OCI-LY1 (cell line): ENCODE data around the gene PAX6.

ENCODE experiments used
- CTCF ChIP-seq: fragments of 200-600 bp; sonication (generic), shearing (Covaris generic); IDR thresholded peaks from 2 replicates; pipeline ENCODE4 v1.5.1; 2017; ENCODE audit warnings: mild to moderate bottlenecking, antibody characterized with exemption, low read length, moderate library complexity, mixed read lengths
- EZH2 ChIP-seq: fragments of 200-600 bp; sonication (generic), shearing (Covaris generic); IDR thresholded peaks from 2 replicates; pipeline ENCODE4 v1.8.0; 2017; ENCODE audit warnings: borderline replicate concordance, mixed run types, mild to moderate bottlenecking, antibody characterized with exemption, low read length, moderate library complexity, mixed read lengths

- TF ChIP-seq CTCF: no peak
- no peak for TF ChIP-seq EZH2
Observed at GRCh38 chr11:31786996-31787685, 24.0 kb downstream of the PAX6 start.
